ENCODE measurements around the gene TCL1A. TPM values are rescaled to one million over a fixed set of nuclear protein-coding genes. Genes with fewer than 3 reads are reported as not detected.

Gene TCL1A
- total and polyA plus RNA-seq, 10 of the 15 experiments (the other 5 are each of a cell fraction or from before 2014, with no cell fraction given): 5.9 to 283 (median 113) TPM

DNA sequence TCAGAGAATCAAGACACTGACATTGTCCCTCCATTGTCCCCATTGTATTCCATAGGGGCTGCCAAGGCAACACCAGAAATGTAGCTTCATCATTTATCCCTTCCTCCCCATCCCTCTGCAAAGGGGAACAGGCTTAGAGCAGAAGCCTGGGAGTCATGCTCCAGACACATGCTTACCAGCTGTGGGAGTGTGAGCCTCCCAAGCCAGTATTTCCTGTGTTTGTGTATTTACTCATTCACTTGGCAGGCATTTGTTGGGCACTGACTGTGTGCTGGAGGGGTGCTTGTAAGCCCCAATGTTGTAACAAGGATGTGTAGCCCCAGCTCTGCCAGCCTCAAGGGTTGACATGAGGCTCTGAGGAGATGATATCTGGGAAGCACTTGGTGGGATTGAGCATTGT is 46.0 kb upstream of the TCL1A start:
- SMC1A ChIA-PET (ENCODE audit: uncharacterized antibody, unreplicated experiment): no interaction called here
- no peak overlapping the region for H3K9ac ChIP-seq (ENCODE audit: control insufficient read depth, insufficient read depth, low read length)
- no TSS peak for BruUV-seq (replicated peaks)

More for the DNA sequence above, 46.0 kb upstream of the TCL1A start:
- intact Hi-C loops (cut with micrococcal nuclease; ENCODE audit: unreplicated experiment) (no loop called here), in situ Hi-C loops (cut with MboI) (no loop called here)
- ChIA-PET RAD21 (ENCODE audit: unreplicated experiment) (no interaction called here), POLR2A (no interaction called here), CTCF (interaction anchor here (0.5 to 2.1 kb wide), 3 partner anchors 11 to 899 kb away, joined by 4 to 6 read pairs (median 4); no protein-coding TSS in a partner anchor)
- Histone ChIP-seq H3K79me2 (ENCODE audit: control insufficient read depth, insufficient read depth, low read length) (no peaks in the 10 kb centered on the region), H2AFZ (ENCODE audit: control insufficient read depth, low read depth, low read length) (no peak overlapping the region), H3K9me3 (replicated peaks; ENCODE audit: control insufficient read depth, insufficient read depth, low read length) (no peaks in the 10 kb centered on the region), H4K20me1 (ENCODE audit: control insufficient read depth, insufficient read depth) (no peaks in the 10 kb centered on the region), H3K27me3 (replicated peaks in 1 of 2; ENCODE audit: control insufficient read depth in 2 of 2, insufficient read depth in 2 of 2, low read length in 1 of 2) (no peaks in the 10 kb centered on the region; a peak in 1 of 4 replicates), H3K27ac (ENCODE audit: control insufficient read depth, insufficient read depth) (no peak overlapping the region), H3K4me2 (ENCODE audit: control insufficient read depth, insufficient read depth) (no peak overlapping the region), H3K4me3 (no peak overlapping the region), H3K4me1 (ENCODE audit: control insufficient read depth, insufficient read depth, low read length) (no peaks in the 10 kb centered on the region), H3K36me3 (ENCODE audit: control insufficient read depth in 2 of 2, insufficient read depth in 2 of 2, low read length in 1 of 2) (no peaks in the 10 kb centered on the region)
- ATAC-seq: no peak
- no peak for DNase-seq (ENCODE audit: low read depth, low spot score)
- no peak for FAIRE-seq
- TF ChIP-seq CREM (IDR thresholded peaks at IDR 0.05; ENCODE audit: low read depth): no peak
- TF ChIP-seq HCFC1 (IDR thresholded peaks at IDR 0.05; ENCODE audit: low read length): no peak
- TF ChIP-seq NFYA (IDR thresholded peaks at IDR 0.05; ENCODE audit: borderline replicate concordance, low read depth, low read length): no peak
- no peak for TF ChIP-seq RUNX3 (IDR thresholded peaks at IDR 0.05; ENCODE audit: low read length)
- TF ChIP-seq ZBTB11 (CRISPR knock-in tag; IDR thresholded peaks at IDR 0.05): no peak
- TF ChIP-seq NFXL1 (IDR thresholded peaks at IDR 0.05; ENCODE audit: borderline replicate concordance): no peak
- no peak for TF ChIP-seq NRF1 (conservative IDR thresholded peaks at IDR 0.05; ENCODE audit: low read depth, low read length)
- no peak for TF ChIP-seq EGR1 (IDR thresholded peaks at IDR 0.05; ENCODE audit: borderline replicate concordance in 1 of 2, low read depth in 2 of 2, low read length in 2 of 2)
- TF ChIP-seq STAT1 (conservative IDR thresholded peaks at IDR 0.05): no peak
- no peak for TF ChIP-seq NR2F1 (conservative IDR thresholded peaks at IDR 0.05)

All from GM12878 (cell line).